ENCODE results near the gene RIOX2.
A peak's percentile ranks its signal among the peaks of the same experiment; 100 is the strongest.

RIOX2 gene

DNA sequence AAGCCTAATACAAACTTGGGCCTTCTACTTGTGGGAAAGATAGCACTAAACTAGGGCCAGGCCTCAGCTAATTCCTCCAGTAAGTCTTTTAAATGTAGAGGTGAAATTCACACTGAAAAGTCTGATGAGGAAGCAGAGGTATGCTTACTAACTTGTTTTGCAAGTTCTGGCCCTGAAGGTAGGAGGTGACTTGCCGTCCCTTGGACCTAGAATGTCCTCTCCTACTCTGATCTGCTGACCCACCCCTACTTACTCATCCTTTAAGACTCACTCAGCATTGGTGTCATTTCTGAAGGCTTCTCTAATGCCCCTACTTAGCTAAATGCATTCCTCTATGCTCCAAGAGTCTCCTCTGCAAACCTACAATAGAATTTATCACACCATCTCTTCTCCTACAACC, 19.4 kb downstream of the RIOX2 start:
- H3K36me3 Mint-ChIP-seq (ENCODE audit: low read depth), result peaks cover 68% of the 10 kb centered on the region
- no peaks in the 10 kb centered on the region for H3K9me3 Mint-ChIP-seq
- no peaks in the 10 kb centered on the region for H3K27me3 Mint-ChIP-seq (ENCODE audit: low read depth)
- peaks cover 22% of the 10 kb centered on the region for H3K4me1 Mint-ChIP-seq (ENCODE audit: low read depth)
- H3K27ac Mint-ChIP-seq, result peak overlapping the region; percentile 12
- no peak overlapping the region for H3K4me3 Mint-ChIP-seq

- H3K9me3 Mint-ChIP-seq, result no peaks in the 10 kb centered on the region
- H3K27ac Mint-ChIP-seq, result no peak overlapping the region
- H3K4me3 Mint-ChIP-seq, result no peak overlapping the region
- peaks cover 22% of the 10 kb centered on the region for H3K4me1 Mint-ChIP-seq (ENCODE audit: low read depth)
- peaks cover 64% of the 10 kb centered on the region for H3K36me3 Mint-ChIP-seq (ENCODE audit: low read depth)
- no peaks in the 10 kb centered on the region for H3K27me3 Mint-ChIP-seq (ENCODE audit: low read depth)
Measured at GRCh38 chr3:97952280-97952679, 20.0 kb downstream of the RIOX2 start.

DNA sequence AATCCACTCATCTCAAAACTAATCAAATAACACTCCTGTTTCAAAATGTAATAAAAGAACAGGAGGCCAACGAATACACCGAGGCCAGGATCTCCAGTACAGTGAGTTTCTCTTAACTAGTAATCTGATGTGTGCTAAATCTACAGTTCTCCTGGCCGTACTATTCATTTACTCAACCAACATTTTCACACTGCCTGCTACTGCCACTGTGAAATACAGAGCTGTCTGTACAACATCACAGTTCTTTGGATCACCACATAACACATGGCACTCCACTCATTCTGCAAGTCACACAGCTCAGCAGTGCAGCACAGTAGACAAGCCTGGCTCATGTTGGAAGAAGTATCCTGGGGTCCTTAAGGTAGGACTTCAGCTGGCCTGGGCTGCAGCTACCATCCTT, 21.9 kb downstream of the RIOX2 start:
- H3K4me1 Mint-ChIP-seq (ENCODE audit: low read depth), result peaks cover 20% of the 10 kb centered on the region
- H3K27me3 Mint-ChIP-seq (ENCODE audit: low read depth), result no peaks in the 10 kb centered on the region
- H3K9me3 Mint-ChIP-seq, result no peaks in the 10 kb centered on the region
- peaks cover 71% of the 10 kb centered on the region for H3K36me3 Mint-ChIP-seq (ENCODE audit: low read depth)
- H3K27ac Mint-ChIP-seq, result no peak overlapping the region
- no peak overlapping the region for H3K4me3 Mint-ChIP-seq

DNA sequence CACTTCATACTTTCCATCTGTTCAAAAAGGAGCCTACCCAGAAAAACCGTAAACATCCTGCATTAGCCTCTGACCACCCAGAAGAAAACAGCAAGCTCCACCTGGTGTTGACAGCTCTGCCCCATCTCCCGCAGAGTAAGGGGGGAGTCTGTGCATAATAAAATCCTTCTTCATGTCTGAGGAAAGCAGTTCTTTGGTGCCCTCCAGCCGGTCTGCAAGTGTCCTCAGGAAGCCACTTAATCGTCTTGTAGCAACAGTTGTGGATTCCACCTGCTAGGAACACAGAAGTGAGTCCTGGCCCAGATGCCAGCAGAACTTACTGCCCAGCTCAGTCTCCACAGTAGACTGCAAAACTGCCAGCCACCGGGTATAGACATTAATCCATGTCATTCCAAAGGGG, 22.5 kb downstream of the RIOX2 start:
- H3K36me3 Mint-ChIP-seq (ENCODE audit: low read depth), result peaks cover 66% of the 10 kb centered on the region
- no peak overlapping the region for H3K27ac Mint-ChIP-seq
- H3K4me1 Mint-ChIP-seq (ENCODE audit: low read depth), result peaks cover 15% of the 10 kb centered on the region
- H3K9me3 Mint-ChIP-seq, result no peaks in the 10 kb centered on the region
- no peaks in the 10 kb centered on the region for H3K27me3 Mint-ChIP-seq (ENCODE audit: low read depth)
- no peak overlapping the region for H3K4me3 Mint-ChIP-seq

GRCh38 chr3:97949110-97949485, 23.1 kb downstream of the RIOX2 start:
- H3K4me1 Mint-ChIP-seq (ENCODE audit: low read depth), result peaks cover 13% of the 10 kb centered on the region
- H3K27ac Mint-ChIP-seq, result no peak overlapping the region
- no peak overlapping the region for H3K4me3 Mint-ChIP-seq
- no peaks in the 10 kb centered on the region for H3K9me3 Mint-ChIP-seq
- no peaks in the 10 kb centered on the region for H3K27me3 Mint-ChIP-seq (ENCODE audit: low read depth)
- H3K36me3 Mint-ChIP-seq (ENCODE audit: low read depth), result peaks cover 64% of the 10 kb centered on the region

DNA sequence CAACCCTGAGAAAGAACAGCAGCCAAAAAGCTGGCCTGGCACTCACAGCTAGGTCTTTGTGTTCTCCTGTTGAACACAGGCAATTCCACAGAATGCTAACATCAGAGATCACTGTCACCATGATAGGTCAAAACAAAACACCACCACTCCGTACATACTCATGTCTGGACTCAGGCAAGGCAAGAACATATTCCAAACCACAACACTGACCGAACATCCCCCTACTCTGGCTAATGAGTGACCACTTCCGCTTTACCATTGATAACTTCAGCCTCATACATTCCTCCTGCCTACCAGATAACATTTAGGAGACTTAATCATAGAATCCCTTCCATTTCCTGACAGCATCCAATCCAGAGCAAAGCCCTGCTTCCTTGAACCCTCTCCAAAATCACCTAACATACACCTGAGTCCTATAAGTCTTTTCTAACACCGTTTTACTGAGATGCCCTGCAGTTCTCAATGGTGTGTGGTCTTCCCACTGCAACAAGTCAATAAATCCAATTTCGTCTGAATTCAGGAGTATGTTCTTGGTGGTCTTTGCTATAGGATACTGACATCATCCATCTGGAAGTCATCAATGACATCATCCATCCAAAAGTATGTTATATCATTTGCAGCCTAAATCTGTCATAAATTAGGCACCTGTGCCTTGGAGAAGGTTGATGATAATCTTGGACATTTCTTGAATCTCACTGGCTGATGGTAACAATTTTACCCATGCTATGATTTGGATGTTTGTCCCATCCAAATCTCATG, 23.7 kb downstream of the RIOX2 start:
- Mint-ChIP-seq H3K9me3 (no peaks in the 10 kb centered on the region), H3K27me3 (ENCODE audit: low read depth) (no peaks in the 10 kb centered on the region), H3K27ac (peak overlapping the region; percentile 9), H3K4me3 (no peak overlapping the region), H3K4me1 (ENCODE audit: low read depth) (peaks cover 13% of the 10 kb centered on the region), H3K36me3 (ENCODE audit: low read depth) (peaks cover 68% of the 10 kb centered on the region)

DNA sequence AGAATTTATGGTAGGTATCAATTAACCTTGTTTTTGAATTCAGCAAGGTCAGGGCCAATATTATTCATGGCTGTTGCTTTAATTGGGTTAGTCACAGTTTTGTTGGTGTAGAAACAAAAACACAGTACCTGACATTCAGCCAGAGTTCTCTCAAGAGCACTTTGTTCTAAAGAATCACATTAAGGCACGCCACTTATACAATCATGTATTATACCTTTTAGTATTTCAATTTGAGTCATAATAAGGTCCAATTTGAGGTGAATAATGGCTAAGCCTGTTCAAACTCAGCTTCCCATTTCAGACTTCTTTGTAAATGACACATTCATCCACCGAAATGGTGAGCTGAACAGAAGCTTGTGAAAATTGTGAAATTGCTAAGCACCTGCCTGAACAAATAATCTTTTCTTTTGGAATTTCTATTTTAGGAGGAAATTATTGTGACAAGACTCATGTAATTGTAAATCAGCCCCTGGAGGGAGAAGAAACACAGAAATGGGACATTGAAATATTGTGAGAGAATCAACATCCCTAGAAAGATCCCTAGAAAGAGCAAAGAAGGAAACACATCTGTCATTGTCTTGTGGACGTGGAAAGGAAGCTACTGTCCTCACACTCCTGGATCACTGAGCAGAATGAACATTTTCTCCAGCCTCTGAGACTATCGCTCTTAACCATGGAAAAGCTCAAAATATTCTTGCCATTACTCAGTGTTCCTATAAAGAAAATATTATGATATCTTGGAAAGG, 29.3 kb downstream of the RIOX2 start:
- no peaks in the 10 kb centered on the region for H3K27me3 Mint-ChIP-seq (ENCODE audit: low read depth)
- H3K4me3 Mint-ChIP-seq, result no peak overlapping the region
- no peak overlapping the region for H3K27ac Mint-ChIP-seq
- peaks cover 54% of the 10 kb centered on the region for H3K36me3 Mint-ChIP-seq (ENCODE audit: low read depth)
- H3K9me3 Mint-ChIP-seq, result no peaks in the 10 kb centered on the region
- peaks cover 5% of the 10 kb centered on the region for H3K4me1 Mint-ChIP-seq (ENCODE audit: low read depth)

- Mint-ChIP-seq H3K27ac (no peak overlapping the region), H3K36me3 (ENCODE audit: low read depth) (peaks cover 63% of the 10 kb centered on the region), H3K27me3 (ENCODE audit: low read depth) (no peaks in the 10 kb centered on the region), H3K4me3 (no peak overlapping the region), H3K4me1 (ENCODE audit: low read depth) (peaks cover 8% of the 10 kb centered on the region), H3K9me3 (no peaks in the 10 kb centered on the region)
Measured at GRCh38 chr3:97940034-97940433, 32.2 kb downstream of the RIOX2 start.

DNA sequence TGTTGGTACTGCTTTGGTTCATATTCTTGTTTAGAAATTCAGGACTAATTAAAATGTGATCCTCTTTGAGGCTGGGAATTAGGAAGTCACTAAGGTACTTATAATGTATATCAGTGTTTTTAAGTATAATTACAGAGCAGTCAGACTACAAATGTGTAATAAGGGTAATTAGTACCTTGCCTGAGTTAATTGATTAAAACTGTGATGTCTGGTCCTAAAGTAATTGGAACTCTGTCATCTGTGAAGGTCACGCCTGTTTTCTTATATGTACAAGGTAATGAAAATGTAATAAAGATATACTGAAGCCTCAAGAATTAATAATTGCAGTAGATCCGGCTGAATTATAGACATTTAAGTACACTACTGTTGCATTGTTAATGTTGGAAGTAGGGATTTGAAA, 32.8 kb downstream of the RIOX2 start:
- Mint-ChIP-seq H3K4me3 (no peak overlapping the region), H3K4me1 (ENCODE audit: low read depth) (peaks cover 8% of the 10 kb centered on the region), H3K36me3 (ENCODE audit: low read depth) (peaks cover 65% of the 10 kb centered on the region), H3K27ac (no peak overlapping the region), H3K9me3 (no peaks in the 10 kb centered on the region), H3K27me3 (ENCODE audit: low read depth) (no peaks in the 10 kb centered on the region)

DNA sequence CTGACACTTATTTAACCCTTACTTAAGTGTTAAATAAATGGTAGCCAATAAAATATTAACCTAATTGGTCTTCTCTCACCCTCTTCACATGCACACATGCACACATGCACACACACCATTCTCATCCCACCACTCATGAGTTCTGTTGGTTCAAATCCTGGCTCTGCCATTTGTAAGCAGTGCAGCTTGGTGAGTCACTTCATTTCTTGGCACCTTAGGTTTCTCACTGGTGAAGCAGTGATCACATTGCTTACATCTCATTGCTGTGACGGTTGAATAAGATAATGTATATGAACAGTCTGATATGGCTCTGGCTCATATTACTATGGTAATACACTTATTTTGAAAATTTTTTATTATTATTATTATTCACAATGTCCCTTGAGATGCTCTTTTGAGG, 33.8 kb downstream of the RIOX2 start:
- peaks cover 7% of the 10 kb centered on the region for H3K4me1 Mint-ChIP-seq (ENCODE audit: low read depth)
- H3K27ac Mint-ChIP-seq, result no peak overlapping the region
- H3K9me3 Mint-ChIP-seq, result no peaks in the 10 kb centered on the region
- no peaks in the 10 kb centered on the region for H3K27me3 Mint-ChIP-seq (ENCODE audit: low read depth)
- H3K4me3 Mint-ChIP-seq, result no peak overlapping the region
- peaks cover 57% of the 10 kb centered on the region for H3K36me3 Mint-ChIP-seq (ENCODE audit: low read depth)

GRCh38 chr3:97937205-97937604, 35.0 kb downstream of the RIOX2 start:
- H3K9me3 Mint-ChIP-seq, result no peaks in the 10 kb centered on the region
- H3K4me3 Mint-ChIP-seq, result no peak overlapping the region
- H3K27ac Mint-ChIP-seq, result peak overlapping the region; percentile 53

DNA sequence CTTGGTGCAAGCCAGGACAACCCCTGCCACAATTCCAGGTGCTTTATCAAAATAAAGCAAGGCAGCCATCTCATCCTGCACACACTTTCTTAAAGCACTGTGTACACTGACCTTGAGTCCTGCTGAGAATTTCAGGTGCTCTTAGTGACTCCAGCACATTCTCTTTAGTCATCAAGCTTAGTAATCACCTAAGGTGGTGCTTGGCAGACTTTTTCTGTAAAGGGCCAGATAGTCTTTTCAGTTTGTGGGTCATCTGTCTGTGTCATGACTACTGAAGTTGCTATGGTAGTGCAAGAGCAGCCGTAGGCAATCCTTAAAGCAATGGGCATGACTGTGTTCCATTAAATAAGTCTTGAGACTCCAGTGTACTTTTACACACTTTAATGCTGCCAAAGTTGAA, 36.4 kb downstream of the RIOX2 start:
- H3K4me1 Mint-ChIP-seq (ENCODE audit: low read depth), result peaks cover 4% of the 10 kb centered on the region
- H3K27me3 Mint-ChIP-seq (ENCODE audit: low read depth), result no peaks in the 10 kb centered on the region
- H3K4me3 Mint-ChIP-seq, result no peak overlapping the region
- peaks cover 56% of the 10 kb centered on the region for H3K36me3 Mint-ChIP-seq (ENCODE audit: low read depth)
- peak overlapping the region; percentile 37 for H3K27ac Mint-ChIP-seq
- peaks cover 6% of the 10 kb centered on the region for H3K9me3 Mint-ChIP-seq

More at GRCh38 chr3:97937205-97937604, 35.0 kb downstream of the RIOX2 start:
- no peaks in the 10 kb centered on the region for H3K27me3 Mint-ChIP-seq (ENCODE audit: low read depth)
- peaks cover 4% of the 10 kb centered on the region for H3K4me1 Mint-ChIP-seq (ENCODE audit: low read depth)
- peaks cover 51% of the 10 kb centered on the region for H3K36me3 Mint-ChIP-seq (ENCODE audit: low read depth)

DNA sequence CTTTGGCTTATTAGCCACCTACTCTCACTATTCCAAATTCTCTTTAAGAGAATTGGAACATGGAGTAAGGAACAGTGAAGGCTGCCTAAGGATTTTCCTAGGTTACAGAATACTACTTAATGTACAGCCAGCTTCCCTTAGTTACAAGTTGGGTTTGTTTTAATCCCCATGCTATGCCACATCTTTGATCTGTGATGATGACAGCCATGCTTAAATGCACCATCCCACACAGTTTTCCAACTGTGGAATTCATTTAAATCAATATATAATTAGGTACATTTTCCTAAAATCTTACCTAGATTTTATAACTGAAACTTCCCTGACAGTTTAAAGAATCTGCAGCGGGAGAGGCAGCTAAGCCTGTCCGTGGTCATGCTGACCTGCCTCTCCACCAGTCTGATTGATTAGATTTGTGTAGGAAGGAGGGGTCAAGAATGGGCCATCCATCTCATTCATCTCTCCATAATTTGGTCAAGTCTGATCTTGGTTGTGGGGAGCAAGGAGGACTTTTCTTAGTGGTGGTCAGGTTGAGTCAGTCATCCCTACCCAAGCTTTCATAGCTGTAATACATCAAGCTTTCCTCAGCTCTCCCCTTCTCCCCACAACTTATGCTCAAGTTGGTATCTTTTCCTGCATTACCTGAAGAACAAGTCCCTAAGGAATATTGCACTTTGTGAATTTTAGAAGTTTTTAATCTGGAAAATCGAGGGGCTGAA, 37.1 kb downstream of the RIOX2 start:
- Mint-ChIP-seq H3K36me3 (ENCODE audit: low read depth) (peaks cover 58% of the 10 kb centered on the region), H3K4me1 (ENCODE audit: low read depth) (peaks cover 4% of the 10 kb centered on the region), H3K27me3 (ENCODE audit: low read depth) (no peaks in the 10 kb centered on the region), H3K4me3 (no peak overlapping the region), H3K27ac (no peak overlapping the region), H3K9me3 (peaks cover 9% of the 10 kb centered on the region)

DNA sequence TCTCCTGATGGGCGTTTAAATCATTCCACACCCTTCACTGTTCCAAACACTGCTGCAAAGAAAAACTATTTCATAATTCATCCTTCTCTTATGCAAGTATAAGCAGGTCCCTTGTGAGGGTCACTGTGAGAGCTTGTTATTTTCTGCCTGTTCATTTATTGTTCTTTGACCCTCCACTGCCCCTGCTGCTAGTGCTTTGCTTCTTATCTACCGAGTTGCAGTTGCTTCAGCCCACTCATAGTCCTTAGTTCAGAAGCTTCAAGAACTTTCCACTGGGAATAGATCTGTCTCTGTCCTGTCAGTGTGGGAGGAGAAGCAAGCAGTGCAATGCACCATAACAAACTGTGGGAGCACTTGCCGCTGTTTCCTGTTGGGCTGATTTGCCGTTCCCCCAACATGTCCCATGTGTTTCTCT, 39.8 kb downstream of the RIOX2 start:
- Mint-ChIP-seq H3K27ac (no peak overlapping the region), H3K9me3 (peaks cover 9% of the 10 kb centered on the region), H3K4me3 (no peak overlapping the region), H3K27me3 (ENCODE audit: low read depth) (no peaks in the 10 kb centered on the region), H3K4me1 (ENCODE audit: low read depth) (peaks cover 2% of the 10 kb centered on the region), H3K36me3 (ENCODE audit: low read depth) (peaks cover 47% of the 10 kb centered on the region)

- peaks cover 9% of the 10 kb centered on the region for H3K9me3 Mint-ChIP-seq
Measured at GRCh38 chr3:97931218-97931617, 41.0 kb downstream of the RIOX2 start.

More at GRCh38 chr3:97931218-97931617, 41.0 kb downstream of the RIOX2 start:
- H3K27me3 Mint-ChIP-seq (ENCODE audit: low read depth), result no peaks in the 10 kb centered on the region
- no peak overlapping the region for H3K4me3 Mint-ChIP-seq
- H3K4me1 Mint-ChIP-seq (ENCODE audit: low read depth), result peaks cover 2% of the 10 kb centered on the region
- no peak overlapping the region for H3K27ac Mint-ChIP-seq
- peaks cover 43% of the 10 kb centered on the region for H3K36me3 Mint-ChIP-seq (ENCODE audit: low read depth)
